GM18508 (cell line): Measurements from ENCODE around the gene CST9L.
"Not testable (repeated sequence)": the region's sequence is repeated elsewhere in the genome, so short reads cannot be mapped to it uniquely, and the experiment has no call there.

ENCODE experiments used
- ATAC-seq: cut with Tn5 transposase; IDR thresholded peaks from one replicate; pipeline ENCODE4 v1.9.1; 2021; ENCODE audit warnings: moderate number of reproducible peaks; ENCODE audit not compliant: insufficient read depth, unreplicated experiment

The CST9L gene

DNA sequence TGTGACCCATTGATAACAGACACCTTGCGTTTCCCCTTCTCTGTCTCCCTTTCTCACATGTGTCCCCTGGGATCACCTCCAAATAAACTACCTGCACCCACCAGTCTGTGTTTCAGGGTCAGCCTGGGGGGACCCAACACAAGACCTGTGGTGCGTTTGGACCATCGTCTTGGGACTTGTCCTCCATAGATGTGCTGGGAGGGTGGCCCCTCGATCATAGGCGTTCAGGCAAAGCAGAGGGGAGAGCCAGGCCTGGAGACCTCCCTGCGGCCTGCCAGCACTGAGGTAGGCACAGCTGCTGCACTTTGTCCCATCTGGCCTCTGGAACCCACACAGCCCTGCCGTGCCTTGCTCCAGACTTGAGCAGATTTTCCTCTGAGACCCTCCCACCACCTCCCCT is 19.3 kb upstream of the CST9L start:
- ATAC-seq: no peak

DNA sequence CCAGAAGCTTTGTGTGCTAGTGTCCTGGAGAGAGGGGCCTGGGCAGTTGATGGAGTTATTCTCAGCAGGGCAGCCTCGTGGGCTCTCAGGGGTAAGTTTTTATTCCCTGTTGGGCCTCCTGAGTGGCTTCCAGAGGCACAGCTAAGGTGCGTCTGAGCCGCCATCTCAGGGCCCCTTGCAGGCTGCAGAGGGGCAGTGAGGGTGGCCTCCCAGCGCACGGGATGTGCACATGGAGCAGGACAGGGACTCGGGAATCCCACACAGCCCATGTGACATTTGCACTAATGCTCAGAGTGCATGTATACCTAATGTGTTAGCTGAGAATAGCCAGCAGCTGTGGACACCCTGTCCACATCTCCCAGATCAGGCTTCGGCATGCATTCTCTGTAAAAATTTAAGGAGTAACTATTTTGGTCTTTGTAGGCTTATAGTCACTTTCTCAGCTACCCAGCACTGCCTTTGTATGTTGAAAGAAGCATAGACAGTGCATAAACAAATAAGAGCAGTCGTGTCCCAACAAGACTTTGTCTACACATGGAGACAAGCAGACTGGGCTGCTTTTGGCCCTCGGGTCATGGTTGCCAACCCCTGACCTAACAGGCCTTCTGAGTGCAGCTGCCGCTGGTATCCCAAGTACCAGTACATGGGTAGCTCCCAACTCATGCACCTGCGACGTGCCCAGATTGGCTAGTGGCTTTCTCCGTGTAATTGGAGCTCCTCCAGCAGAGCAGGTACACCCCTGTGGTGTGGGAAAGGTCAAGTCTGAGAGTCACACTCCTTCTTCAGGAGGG is 18.6 kb upstream of the CST9L start:
- no peak for ATAC-seq

DNA sequence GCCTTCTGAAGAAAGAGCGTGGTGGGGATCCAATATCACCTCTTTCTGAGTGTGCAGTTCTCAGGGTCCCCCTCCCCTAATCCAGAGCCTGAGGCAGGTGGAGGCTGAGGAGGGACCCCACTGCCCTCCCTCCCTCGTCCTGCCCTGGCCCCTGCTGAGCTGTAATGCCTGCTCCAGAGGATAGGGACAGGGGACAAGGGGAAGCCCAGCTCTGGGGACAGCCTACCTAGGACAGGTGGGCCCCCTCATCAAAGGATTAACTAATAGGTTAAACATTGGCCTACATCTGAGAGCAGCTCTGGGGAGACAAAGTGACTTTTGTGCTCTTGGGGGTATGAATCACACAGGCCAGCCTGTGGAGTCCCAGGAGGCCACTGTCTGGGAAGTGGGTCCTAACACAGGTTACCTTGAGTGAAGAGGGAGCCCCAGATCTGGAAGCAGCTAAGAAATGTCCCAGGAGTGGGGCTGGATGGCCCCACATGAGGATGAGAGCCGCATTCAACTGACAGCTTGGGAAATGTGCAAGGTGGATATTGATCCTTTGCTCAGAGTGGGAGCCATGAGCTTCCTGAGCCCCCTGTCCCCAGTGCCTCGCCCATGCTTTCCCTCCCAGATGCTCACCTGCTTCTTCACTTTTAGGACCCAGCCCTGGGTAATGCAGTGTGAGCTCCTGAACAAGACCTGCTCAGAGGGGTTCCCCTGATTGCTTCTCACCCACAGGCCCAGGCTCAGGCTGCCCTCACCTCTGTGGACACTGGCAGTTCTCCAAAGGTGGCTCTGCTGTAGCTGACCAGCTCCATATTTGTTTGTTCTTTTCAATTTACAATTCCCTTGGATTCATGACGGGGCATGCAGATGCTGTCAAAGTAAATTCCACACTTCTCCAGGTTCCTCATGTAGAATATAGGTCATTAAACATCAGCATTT is 17.8 kb upstream of the CST9L start:
- no peak for ATAC-seq

DNA sequence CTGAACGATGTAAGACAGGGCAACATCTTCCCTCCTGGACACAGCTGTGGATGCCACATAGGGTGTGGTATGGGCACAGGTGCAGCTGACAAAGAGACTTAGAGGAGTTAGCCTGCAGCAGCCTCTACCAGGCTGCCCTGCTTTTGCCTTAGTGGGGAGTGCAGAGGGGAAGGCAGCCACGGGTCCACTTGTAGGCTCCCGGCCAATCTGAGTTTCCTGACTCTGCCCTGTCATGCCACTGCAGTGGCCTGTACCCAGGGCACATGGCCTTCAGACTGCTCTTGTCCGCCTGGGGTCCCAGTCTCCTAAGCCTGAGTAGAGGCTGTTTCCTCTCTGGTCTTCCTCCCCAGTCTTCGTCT is 17.1 kb upstream of the CST9L start:
- no peak for ATAC-seq

DNA sequence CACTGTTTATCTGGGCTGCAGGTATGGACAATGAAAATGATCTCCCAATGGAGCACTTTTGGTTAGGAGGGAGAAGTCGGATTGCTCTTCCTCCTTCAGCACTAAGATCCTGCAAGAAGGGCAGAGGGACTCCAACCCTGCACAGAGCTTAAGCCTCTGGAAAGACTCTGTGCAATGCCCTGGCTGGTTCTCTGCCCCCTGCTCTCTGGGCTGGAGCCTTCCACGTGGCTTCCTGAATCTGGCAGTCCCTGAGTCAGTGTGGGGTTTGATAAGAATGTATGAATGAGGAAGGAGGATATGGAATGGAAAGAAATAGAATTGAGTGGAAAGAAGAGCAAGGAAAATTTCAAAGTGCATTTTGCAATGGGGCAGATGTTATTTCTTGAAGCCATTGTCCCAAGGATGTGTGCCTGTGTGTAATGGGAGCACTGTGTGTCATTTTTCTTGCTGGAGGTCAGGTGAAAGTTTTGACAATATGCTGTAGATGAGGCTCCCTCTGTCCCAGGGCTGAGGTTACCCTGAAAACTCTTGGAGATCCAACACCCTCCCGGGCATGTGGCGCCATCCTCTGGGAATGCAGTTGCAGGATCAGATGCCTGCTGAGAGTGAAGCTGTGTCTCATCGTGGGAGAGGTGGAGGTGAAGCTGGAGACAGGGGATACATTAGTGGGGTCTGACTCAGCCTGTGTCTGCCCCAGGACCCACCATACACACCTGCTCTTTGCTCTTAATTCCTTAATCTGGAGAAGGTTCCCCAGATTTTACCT is 16.3 kb upstream of the CST9L start:
- no peak for ATAC-seq

DNA sequence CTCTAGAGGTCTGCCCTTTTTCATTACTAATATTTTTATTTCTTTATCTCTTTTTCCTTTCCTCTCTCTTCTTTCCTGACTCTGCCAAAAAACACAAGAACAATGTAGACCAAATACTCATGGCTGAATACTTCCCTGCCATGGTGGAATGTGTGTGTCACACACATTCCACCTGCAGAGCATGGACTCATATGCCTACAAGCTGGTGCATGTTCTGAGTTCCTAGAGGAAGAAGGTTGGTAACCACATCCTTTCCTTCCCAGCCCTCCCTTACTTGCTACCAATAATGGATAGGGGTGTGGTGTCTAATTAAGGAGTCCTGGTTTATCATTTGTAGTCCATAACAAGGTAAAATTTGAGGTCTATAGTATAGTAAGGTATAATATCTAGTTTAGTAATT is 15.2 kb upstream of the CST9L start:
- ATAC-seq: no peak

DNA sequence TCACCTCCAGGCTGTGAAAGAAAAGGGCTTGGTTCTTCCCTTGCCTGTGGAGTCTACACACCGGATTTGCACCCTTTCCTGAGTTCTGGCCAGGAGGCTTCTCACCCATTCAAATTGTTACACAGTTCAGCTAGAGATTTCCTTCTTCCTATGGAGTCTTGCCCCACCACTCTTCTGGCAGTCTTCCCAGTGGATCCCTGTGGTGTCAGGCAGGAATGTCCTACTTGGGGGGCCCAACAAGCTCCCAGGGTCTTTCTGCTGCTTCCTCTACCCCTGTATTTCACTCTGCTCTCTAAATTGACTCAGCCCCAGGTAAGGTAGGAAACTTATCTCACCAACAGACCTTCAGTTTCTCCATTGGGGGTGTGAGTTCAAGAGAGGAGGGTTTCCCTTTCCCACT is 14.0 kb upstream of the CST9L start:
- ATAC-seq: no peak

DNA sequence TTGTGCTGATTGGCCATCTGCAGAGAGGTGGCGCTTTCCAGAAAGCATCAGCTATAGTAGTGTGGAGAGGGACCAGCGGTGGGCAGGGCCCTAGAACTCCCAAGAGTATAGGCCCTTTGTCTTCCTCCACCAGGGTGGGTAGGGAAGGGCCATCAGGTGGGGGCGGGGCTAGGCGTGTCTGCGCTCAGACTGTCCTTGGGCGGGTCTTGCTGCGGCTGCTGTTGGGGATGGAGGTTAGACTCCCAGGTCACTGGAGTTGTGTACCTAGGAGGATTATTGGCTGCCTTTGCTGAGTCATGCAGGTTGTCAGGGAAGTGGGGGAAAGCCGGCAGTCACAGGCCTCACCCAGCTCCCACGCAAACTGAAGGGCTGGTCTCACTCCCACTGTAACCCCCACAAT is 13.5 kb upstream of the CST9L start:
- not testable (repeated sequence) for ATAC-seq

DNA sequence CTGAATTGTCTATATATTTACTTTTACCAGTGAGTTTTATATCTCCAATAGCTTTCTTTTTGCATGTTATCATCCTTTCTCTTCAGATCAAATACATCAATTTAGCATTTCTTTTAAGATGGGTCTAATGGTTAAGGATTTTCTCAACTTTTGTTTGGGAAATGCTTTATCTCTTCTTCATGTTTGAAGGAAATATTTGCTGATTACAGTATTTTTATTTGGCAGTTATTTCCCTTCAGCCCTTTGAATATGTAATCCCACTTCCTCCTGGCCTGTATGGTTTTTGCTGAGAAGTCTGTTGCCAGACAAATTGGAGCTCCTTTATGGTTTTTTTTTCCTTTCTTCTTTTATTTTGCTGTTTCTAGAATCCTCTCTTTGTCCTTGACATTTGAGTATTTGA is 6.7 kb upstream of the CST9L start:
- no peak for ATAC-seq

DNA sequence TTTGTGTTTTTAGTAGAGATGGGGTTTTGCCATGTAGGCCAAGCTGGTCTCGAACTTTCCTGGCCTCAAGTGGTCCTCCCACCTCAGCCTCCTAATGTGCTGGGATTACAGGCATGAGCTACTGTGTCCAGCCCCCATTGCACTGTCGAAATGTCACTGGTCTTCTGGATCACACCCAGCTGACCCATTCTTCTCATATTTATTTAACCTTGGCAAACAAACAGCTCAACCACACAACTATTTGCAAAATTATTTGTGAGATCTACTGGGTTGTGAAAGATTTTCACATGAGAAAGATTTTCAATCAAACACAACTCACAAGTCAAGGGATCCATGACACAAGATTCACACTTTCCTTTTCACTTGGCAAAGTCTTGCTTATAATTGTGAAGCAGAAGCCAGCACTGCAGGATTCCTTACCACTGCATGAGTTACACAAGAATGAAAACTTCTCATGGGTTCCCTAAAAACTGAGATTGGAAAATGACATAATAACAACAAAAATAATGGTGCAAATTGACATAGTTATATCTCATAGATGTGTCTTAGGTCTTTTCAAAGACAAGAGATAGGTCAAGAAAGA is 2.0 kb upstream of the CST9L start:
- no peak for ATAC-seq

DNA sequence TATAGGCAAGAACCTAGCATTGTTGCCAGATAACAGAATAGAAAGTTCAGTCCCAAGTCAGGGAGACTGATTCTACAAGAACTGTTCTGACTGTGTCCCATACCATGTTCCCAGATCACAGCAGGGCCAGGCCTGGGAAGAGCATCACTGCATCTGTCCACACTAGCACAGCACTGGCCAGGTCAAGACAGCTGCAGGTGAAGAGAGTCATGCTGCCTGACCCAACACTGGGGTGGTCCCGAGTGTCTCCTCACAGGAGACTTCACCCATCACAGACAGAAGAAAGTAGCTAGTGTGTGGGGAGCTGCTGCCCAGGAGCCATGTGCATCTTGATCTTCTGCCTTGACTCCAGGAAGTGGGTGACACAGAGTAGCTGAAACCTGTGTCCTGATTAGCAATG is 1.3 kb upstream of the CST9L start:
- no peak for ATAC-seq

DNA sequence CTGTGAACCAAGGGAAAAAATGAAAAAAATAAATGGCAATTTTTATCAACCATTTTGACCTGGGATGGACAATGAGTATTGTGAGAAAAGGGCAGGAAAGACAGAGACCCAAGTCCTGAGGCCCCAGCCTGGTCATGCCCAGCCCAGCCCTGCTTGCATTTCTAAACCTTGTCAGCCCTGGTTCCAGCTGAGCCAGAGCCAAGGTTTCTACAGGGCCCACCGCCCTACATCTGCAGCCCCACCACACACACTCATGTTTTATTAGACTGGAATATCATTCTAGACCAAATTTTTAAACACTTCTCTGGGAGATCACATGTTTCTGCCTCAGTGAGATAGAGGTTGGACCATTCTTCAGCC is 667 bp upstream of the CST9L start:
- no peak for ATAC-seq

DNA sequence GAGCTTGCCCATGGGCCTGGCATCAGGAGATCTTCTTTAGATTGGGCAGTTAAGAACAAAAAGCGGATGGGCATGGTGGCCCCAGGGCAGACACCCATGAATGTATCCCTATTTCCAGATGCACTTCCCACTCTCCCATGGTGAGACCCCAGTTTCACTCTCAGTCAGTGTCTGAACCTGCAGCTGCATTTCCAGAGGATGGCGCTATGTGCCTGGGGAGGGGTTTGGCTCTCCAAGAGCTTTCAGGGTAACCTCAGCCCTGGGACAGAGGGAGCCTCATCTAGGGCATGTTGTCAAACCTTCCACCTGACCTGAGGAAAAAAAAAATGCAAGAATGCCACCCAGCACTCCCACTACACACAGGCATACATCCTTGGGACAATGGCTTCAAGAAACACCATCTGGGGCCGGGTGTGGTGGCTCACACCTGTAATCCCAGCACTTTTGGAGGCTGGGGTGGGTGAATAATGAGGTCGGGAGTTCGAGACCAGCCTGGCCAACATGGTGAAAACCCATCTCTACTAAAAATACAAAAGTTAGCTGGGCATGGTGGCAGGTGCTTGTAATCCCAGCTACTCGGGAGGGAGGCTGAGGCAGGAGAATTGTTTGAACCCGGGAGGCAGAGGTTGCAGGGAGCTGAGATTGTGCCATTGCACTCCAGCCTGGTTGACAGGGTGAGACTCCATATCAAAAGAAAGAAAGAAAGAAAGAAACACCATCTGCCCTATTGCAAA is 1.9 kb downstream of the CST9L start:
- no peak for ATAC-seq

DNA sequence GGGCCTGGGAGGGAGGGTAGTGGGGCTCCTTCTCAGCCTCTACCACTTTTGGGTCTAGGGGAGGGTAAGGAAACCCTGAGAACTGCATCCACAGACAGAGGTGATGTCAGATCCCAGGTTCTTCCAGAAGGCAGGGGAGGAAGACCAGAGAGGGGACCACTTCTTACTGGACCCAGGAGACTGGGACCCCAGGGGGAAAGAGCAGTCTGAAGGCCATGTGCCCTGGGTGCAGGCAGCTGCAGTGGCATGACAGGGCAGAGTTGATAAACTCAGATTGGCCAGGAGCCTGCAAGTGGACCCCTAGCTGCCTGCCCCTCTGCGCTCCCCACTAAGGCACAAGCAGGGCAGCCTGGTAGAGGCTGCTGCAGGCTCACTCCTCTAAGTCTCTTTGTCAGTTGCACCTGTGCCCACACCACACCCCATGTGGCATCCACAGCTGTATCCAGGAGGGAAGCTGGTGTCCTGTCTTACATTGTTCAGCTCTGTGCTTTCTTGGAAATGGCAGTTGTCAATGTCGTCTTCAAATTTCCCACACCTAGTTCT is 2.7 kb downstream of the CST9L start:
- no peak for ATAC-seq

DNA sequence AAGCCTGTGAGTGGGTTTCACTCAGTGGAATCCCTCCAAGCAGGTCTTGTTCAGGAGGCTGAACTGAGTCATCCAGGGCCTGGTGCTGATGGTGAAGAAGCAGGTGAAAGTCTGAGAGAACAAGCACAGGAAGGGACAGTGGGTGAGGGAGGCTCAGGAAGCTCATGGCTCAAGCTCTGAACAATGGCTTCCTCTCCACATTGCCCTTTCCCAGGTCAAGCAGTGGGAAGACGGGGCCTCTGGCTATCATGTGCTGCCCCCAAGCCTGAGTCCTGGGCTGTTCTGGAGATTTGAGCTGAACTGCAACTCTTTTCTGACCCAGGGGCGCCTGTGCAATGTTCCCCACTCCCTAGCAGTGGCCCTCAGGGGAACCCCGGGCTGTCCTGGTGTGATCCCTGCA is 3.4 kb downstream of the CST9L start:
- no peak for ATAC-seq

DNA sequence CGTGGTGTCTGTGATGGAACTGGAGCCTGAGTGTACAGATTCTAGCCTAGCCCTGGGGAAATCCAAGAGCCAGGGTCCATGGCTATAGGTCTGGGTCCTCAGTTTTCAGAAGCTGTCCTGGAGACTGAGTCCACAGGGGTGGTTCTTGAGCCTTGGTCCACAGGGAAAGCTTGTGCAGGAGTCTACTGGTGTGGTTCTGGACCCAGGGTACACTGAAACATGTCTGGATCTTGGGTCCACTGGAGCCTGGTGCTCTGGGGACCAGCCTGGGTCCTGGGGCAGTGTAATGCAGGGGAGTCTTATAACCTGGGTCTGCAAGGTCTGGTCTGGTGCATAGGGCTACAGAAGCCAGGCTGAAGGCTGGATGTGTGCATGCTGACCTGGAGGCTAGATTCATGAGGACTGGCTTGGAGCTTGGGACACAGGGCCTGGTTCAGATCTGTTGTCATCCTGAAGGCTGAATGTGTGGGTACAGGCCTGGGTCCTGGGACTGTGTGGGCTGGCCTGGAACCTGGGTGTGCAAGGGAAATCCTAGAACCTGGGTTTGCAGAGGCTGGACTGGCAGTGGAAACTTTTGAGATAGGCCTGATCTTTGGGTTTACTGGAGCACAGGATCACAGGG is 5.5 kb downstream of the CST9L start:
- ATAC-seq: no peak

DNA sequence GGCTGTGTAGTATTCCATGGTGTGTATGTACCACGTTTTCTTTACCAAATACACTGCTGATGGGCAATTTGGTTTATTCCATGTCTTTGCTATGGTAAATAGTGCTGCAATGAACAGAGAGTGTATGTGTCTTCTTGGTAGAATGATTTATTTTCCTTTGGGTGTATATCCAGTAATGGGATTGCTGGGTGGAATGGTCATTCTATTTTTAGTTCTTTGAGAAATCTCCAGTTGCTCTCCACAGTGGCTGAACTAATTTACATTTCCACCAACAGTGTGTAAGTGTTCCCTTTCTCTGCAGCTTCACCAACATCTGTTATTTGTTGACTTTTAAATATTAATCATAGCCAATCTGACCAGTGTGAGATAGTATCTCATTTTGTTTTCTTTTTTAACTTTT is 13.9 kb downstream of the CST9L start:
- no peak for ATAC-seq

DNA sequence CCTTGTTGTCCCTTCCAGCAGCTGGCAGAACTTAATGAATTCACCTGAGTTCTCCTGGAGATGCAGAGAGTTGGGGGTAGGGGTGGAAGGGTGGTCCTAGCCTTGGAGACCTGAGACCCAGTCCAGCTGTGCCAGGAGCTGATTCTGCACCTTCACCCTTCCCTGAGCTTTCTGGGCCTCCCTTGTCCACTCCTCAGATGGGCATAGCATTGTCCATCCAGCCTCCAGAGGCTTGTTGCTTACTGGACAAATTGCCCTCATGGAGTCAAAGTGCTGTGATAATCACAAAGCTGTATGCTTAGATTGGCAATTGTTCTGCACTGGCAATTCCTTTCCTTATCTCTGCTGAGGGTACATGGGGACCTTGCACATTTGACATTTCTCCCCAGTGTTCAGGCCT is 16.5 kb downstream of the CST9L start:
- no peak for ATAC-seq

DNA sequence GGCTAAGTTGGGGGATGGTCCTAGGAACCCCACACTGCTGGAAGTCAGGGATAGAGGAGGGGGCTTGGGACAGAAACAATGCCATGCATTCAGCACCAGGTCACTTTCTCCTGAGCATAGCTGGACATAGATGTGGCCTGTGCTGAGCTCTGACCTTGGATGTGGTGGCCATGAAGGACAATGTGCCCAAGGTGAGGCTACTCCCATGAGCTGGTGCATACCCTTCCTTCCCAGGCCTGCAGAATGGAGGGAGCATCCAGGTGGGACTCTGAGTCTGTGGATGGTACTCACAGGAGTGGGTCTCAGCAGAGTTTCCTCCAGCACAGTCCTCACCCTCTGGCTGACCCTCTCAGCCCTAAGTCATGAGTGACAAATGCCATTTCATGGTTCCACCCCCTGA is 16.9 kb downstream of the CST9L start:
- no peak for ATAC-seq
